HepG2 (cell line): ENCODE measurements around the gene CDC42BPG. TPM values are rescaled to one million over a fixed set of nuclear protein-coding genes. Genes with fewer than 3 reads are reported as not detected.

ENCODE experiments used
- AGO2 ChIP-seq: fragments of 200-400 bp; formaldehyde crosslinking; optimal IDR thresholded peaks from 2 replicates; pipeline ENCODE3; 2017; ENCODE audit warnings: mild to moderate bottlenecking, low read depth, low read length, moderate library complexity
- EP300 ChIP-seq, 3 experiments: sonication (generic) in 1 of 3; formaldehyde crosslinking in 1 of 3; IDR thresholded peaks; 2 replicates each; pipeline versions ENCODE4 v1.5.1 to v1.6.1; 2011 to 2020; ENCODE audit warnings: low read depth in 2 of 3, low read length in 2 of 3, borderline replicate concordance in 1 of 3, improper control_type of control experiment in 1 of 3, mild to moderate bottlenecking in 1 of 3, missing genetic modification reagents in 1 of 3, moderate library complexity in 1 of 3
- HIVEP1 ChIP-seq: sonication (generic); formaldehyde crosslinking; IDR thresholded peaks from 2 replicates; pipeline ENCODE4 v1.4.0; 2020; ENCODE audit warnings: mild to moderate bottlenecking, missing genetic modification reagents
- LCORL ChIP-seq, 2 experiments: fragments of 450-650 bp in 1 of 2; sonication (generic) in 1 of 2; formaldehyde crosslinking in 1 of 2; IDR thresholded peaks; 2 replicates each; pipeline versions ENCODE4 v1.5.0 to v1.6.1; 2017 to 2020; ENCODE audit warnings: antibody characterized with exemption in 1 of 2, missing genetic modification reagents in 1 of 2
- MATR3 ChIP-seq: sonication (generic); formaldehyde crosslinking; IDR thresholded peaks from 2 replicates; pipeline ENCODE4 v1.4.0; 2020; ENCODE audit warnings: missing genetic modification reagents
- MTA3 ChIP-seq: sonication (generic); formaldehyde crosslinking; IDR thresholded peaks from 2 replicates; pipeline ENCODE4 v1.4.0; 2020; ENCODE audit warnings: missing genetic modification reagents
- PHF21A ChIP-seq: sonication (generic); formaldehyde crosslinking; IDR thresholded peaks from 2 replicates; pipeline ENCODE4 v1.5.0; 2020; ENCODE audit warnings: mild to moderate bottlenecking, missing genetic modification reagents
- RFXAP ChIP-seq: sonication (generic); formaldehyde crosslinking; IDR thresholded peaks from 2 replicates; pipeline ENCODE4 v1.4.0; 2020; ENCODE audit warnings: missing genetic modification reagents, borderline replicate concordance
- SOX6 ChIP-seq, 2 experiments: fragments of 450-650 bp in 1 of 2; sonication (generic) in 1 of 2; formaldehyde crosslinking in 1 of 2; IDR thresholded peaks; 2 replicates each; pipeline versions ENCODE4 v1.4.0 to v1.6.1; 2017 to 2020; ENCODE audit warnings: antibody characterized with exemption in 1 of 2, mild to moderate bottlenecking in 1 of 2, missing genetic modification reagents in 1 of 2
- ZNF367 ChIP-seq: sonication (generic); formaldehyde crosslinking; IDR thresholded peaks from 2 replicates; pipeline ENCODE4 v1.4.0; 2020; ENCODE audit warnings: missing genetic modification reagents, borderline replicate concordance
- ZNF652 ChIP-seq: IDR thresholded peaks from 2 replicates; pipeline ENCODE4 v1.6.1; 2016; ENCODE audit warnings: low read depth, borderline replicate concordance
- polyA plus RNA-seq, 8 experiments: library from polyadenylated mRNA; depleted of rRNA in 3 of 8; stranded (reverse) in 7 of 8; unstranded in 1 of 8; fragments of >200 nt; fragmentation: Illumina TruSeq in 4 of 8; extraction: Trizol in 4 of 8; gene quantifications; 2 replicates each; pipeline versions ENCODE4 v1.2.1 to v1.2.3, GENCODE V29; 2011 to 2016; ENCODE audit warnings: low read depth in 4 of 8, missing spikeins in 1 of 8, mixed read lengths in 1 of 8; ENCODE audit not compliant: insufficient read depth in 1 of 8
- total RNA-seq, 5 experiments: library from RNA; depleted of rRNA; stranded (reverse); fragments of >200 nt; fragmentation: Illumina TruSeq; extraction: Trizol; gene quantifications; 2 replicates each; pipeline ENCODE4 v1.2.3, GENCODE V29; 2016; ENCODE audit warnings: low read depth in 1 of 5
- TF ChIP-seq, protein P1 (sequence below): sonication (generic); formaldehyde crosslinking; IDR thresholded peaks from 2 replicates; pipeline ENCODE4 v1.4.0; 2020; ENCODE audit warnings: missing genetic modification reagents, borderline replicate concordance
- TF ChIP-seq, protein P2 (sequence below): sonication (generic); formaldehyde crosslinking; IDR thresholded peaks from 2 replicates; pipeline ENCODE4 v1.4.0; 2020; ENCODE audit warnings: mild to moderate bottlenecking, missing genetic modification reagents
- TF ChIP-seq, protein P3 (sequence below): sonication (generic); formaldehyde crosslinking; IDR thresholded peaks from 2 replicates; pipeline ENCODE4 v1.4.0; 2020; ENCODE audit warnings: missing genetic modification reagents, borderline replicate concordance
- TF ChIP-seq, protein P4 (sequence below): sonication (generic); formaldehyde crosslinking; IDR thresholded peaks from 2 replicates; pipeline ENCODE4 v1.5.1; 2020; ENCODE audit warnings: missing genetic modification reagents, mild to moderate bottlenecking, borderline replicate concordance

CDC42BPG gene
- total and polyA plus RNA-seq, 2 of the 13 experiments (the other 11 are each of a cell fraction or from before 2014, with no cell fraction given): 0.55 to 1.4 TPM

DNA sequence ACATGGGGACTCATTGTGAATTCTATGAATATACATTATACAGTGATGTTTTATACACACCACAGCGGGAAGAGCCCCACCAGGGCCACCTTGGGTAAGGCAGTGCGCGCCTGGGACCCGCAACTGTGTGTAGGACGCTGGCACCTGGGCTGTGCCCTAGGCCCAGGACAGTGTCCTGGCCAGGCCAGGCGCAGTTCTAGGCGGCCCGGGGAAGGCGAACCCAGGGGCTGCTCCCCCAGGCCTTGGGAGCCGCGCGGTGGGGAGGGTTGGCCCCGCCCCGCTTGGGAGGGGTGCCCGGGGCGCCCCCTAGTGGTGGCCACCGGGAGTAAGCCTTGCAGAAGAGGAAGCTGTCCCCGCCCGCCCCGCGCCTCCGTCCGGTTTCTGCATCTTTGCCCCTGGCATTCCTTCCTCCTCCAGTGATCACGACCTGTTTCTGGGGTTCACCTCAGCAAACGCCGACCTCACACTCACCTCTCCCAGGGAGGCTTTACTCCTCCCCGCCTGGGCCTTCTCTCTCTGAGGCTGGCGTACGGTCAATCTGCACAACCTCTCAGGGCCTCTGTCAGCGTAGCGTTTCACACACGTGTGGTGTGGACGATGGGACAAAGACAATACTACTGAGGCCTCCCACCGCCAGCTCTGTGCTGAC, 43.4 kb upstream of the CDC42BPG start (continued):
- TF ChIP-seq, protein P1, sequence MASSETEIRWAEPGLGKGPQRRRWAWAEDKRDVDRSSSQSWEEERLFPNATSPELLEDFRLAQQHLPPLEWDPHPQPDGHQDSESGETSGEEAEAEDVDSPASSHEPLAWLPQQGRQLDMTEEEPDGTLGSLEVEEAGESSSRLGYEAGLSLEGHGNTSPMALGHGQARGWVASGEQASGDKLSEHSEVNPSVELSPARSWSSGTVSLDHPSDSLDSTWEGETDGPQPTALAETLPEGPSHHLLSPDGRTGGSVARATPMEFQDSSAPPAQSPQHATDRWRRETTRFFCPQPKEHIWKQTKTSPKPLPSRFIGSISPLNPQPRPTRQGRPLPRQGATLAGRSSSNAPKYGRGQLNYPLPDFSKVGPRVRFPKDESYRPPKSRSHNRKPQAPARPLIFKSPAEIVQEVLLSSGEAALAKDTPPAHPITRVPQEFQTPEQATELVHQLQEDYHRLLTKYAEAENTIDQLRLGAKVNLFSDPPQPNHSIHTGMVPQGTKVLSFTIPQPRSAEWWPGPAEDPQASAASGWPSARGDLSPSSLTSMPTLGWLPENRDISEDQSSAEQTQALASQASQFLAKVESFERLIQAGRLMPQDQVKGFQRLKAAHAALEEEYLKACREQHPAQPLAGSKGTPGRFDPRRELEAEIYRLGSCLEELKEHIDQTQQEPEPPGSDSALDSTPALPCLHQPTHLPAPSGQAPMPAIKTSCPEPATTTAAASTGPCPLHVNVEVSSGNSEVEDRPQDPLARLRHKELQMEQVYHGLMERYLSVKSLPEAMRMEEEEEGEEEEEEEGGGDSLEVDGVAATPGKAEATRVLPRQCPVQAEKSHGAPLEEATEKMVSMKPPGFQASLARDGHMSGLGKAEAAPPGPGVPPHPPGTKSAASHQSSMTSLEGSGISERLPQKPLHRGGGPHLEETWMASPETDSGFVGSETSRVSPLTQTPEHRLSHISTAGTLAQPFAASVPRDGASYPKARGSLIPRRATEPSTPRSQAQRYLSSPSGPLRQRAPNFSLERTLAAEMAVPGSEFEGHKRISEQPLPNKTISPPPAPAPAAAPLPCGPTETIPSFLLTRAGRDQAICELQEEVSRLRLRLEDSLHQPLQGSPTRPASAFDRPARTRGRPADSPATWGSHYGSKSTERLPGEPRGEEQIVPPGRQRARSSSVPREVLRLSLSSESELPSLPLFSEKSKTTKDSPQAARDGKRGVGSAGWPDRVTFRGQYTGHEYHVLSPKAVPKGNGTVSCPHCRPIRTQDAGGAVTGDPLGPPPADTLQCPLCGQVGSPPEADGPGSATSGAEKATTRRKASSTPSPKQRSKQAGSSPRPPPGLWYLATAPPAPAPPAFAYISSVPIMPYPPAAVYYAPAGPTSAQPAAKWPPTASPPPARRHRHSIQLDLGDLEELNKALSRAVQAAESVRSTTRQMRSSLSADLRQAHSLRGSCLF (CRISPR knock-in tag): peak; percentile 58; the same call in 1 of the 2 replicates
- no peak for TF ChIP-seq MTA3 (CRISPR knock-in tag)
- TF ChIP-seq AGO2: peak; percentile 99
- TF ChIP-seq ZNF367 (CRISPR knock-in tag): no peak
- TF ChIP-seq, protein P2, sequence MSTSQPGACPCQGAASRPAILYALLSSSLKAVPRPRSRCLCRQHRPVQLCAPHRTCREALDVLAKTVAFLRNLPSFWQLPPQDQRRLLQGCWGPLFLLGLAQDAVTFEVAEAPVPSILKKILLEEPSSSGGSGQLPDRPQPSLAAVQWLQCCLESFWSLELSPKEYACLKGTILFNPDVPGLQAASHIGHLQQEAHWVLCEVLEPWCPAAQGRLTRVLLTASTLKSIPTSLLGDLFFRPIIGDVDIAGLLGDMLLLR: peak; percentile 82; the same call in 1 of the 2 replicates
- TF ChIP-seq, protein P3, sequence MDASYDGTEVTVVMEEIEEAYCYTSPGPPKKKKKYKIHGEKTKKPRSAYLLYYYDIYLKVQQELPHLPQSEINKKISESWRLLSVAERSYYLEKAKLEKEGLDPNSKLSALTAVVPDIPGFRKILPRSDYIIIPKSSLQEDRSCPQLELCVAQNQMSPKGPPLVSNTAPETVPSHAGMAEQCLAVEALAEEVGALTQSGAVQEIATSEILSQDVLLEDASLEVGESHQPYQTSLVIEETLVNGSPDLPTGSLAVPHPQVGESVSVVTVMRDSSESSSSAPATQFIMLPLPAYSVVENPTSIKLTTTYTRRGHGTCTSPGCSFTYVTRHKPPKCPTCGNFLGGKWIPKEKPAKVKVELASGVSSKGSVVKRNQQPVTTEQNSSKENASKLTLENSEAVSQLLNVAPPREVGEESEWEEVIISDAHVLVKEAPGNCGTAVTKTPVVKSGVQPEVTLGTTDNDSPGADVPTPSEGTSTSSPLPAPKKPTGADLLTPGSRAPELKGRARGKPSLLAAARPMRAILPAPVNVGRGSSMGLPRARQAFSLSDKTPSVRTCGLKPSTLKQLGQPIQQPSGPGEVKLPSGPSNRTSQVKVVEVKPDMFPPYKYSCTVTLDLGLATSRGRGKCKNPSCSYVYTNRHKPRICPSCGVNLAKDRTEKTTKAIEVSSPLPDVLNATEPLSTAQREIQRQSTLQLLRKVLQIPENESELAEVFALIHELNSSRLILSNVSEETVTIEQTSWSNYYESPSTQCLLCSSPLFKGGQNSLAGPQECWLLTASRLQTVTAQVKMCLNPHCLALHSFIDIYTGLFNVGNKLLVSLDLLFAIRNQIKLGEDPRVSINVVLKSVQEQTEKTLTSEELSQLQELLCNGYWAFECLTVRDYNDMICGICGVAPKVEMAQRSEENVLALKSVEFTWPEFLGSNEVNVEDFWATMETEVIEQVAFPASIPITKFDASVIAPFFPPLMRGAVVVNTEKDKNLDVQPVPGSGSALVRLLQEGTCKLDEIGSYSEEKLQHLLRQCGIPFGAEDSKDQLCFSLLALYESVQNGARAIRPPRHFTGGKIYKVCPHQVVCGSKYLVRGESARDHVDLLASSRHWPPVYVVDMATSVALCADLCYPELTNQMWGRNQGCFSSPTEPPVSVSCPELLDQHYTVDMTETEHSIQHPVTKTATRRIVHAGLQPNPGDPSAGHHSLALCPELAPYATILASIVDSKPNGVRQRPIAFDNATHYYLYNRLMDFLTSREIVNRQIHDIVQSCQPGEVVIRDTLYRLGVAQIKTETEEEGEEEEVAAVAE (CRISPR knock-in tag): no peak; the same call in 1 of the 2 replicates
- peak; percentile 67; the same call in 1 of the 2 replicates for TF ChIP-seq PHF21A (CRISPR knock-in tag)
- peak; percentile 61 for TF ChIP-seq HIVEP1 (CRISPR knock-in tag)
- peak; percentile 68; the same call in 1 of the 2 replicates for TF ChIP-seq RFXAP
- TF ChIP-seq, protein P4, sequence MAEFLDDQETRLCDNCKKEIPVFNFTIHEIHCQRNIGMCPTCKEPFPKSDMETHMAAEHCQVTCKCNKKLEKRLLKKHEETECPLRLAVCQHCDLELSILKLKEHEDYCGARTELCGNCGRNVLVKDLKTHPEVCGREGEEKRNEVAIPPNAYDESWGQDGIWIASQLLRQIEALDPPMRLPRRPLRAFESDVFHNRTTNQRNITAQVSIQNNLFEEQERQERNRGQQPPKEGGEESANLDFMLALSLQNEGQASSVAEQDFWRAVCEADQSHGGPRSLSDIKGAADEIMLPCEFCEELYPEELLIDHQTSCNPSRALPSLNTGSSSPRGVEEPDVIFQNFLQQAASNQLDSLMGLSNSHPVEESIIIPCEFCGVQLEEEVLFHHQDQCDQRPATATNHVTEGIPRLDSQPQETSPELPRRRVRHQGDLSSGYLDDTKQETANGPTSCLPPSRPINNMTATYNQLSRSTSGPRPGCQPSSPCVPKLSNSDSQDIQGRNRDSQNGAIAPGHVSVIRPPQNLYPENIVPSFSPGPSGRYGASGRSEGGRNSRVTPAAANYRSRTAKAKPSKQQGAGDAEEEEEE (CRISPR knock-in tag): no peak
- TF ChIP-seq EP300 (IDR thresholded peaks at IDR 0.05; ENCODE audit: low read depth in 2 of 2, low read length in 2 of 2): 0 out of 4 replicates have a peak, but pooled peaks of 1 of the 2 experiments have one; percentile 2
- TF ChIP-seq EP300 (CRISPR knock-in tag; IDR thresholded peaks at IDR 0.05; ENCODE audit: borderline replicate concordance): no peak
- TF ChIP-seq ZNF652: no peak
- TF ChIP-seq LCORL (IDR thresholded peaks at IDR 0.05): no peak
- TF ChIP-seq LCORL (CRISPR knock-in tag; IDR thresholded peaks at IDR 0.05): no peak
- TF ChIP-seq SOX6 (IDR thresholded peaks at IDR 0.05): no peak
- TF ChIP-seq SOX6 (CRISPR knock-in tag; IDR thresholded peaks at IDR 0.05): peak; percentile 72; the same call in 1 of the 2 replicates
- no peak for TF ChIP-seq MATR3 (CRISPR knock-in tag)
